Activated CD8-positive, alpha-beta memory T cell treated with anti-CD3 and anti-CD28 coated beads, Interleukin-2, amount 50 U/mL, for 1 hour (primary cell): Measurements from ENCODE around the gene NOL4L.

Experiments
- DNase-seq: peaks from one replicate; pipeline ENCODE4 v3.0.0-alpha.2; 2020; ENCODE audit errors: extremely low read depth

NOL4L gene

DNA sequence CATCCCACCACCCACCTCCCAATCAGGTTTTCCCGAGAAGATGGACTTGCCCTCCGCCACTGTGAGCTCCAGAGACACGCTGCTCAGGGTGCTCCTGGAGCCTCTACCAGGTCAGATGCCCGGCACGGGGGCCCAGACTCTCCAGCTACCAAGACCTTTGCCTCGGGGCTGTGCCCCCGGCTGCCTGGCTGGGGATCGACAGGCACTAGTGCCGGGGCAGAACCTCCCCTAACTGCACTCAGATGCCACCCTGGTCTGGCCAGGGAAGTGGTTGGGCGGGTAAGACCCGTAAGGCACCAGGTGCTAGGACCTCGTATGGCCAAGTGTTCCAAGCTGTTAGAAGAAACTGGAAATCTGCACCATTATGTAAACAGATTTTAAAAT, 126.3 kb downstream of the NOL4L start:
- DNase-seq = no peak

DNA sequence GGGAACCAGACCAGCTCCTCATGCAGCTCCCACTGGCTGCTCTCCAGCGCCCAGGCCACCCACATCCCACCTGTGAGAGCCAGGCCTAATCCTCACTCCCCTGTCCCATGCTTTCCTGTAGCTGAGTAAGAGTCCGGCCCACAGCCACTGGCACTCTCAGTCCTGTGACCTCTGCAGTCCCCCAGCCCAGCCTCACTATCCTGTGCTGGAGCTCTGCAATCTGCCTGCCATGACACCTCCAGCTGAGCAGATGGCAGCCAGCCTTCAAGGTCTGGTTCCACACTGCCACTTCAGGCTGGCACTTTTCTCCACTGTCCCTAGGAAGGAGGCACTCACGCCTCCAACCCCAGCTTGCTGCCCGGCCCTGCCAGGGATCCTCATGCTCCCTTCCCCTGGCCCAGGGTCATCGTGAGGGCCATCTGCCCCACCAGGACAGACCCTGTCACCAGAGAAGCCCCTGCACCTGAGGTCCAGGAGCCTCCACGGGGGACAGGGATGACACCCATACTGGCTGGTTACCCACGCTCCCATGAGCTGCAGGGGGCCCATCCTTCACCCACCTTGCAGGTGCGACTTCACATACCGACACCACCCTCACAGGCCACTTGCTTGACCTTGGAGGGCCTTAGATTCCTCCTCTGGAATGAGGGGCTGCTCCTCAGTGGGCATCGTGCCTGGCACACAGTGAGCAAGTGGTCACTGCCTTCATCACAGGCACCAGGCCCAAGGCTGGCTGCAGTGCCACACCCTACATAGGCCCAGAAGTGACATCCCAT, 126.9 kb downstream of the NOL4L start:
- DNase-seq = no peak

DNA sequence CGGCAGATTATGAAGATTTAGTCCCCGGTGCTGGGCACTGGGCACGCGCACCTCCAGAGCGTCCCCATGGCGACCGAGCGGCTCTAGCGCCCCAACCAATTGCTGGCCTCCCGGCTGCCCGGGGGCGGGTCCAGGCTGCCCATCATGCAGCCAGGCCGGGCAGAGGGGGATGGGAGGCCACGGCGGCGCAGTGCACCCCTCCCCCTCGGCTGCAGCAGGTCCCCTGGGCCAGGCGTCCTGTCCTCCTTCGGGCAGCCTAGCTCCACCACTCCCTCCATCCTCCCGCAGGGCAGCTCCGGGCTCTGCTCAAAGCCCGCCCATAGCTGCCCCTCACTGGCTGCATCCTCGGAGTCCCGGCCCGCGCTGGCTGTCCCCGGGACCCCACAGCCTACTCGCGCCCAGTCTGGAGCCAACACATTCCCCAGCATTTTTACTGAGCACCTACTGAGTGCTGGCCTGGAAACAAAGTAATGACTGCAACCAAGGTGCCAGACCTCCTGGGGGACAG, 127.6 kb downstream of the NOL4L start:
- DNase-seq = no peak

DNA sequence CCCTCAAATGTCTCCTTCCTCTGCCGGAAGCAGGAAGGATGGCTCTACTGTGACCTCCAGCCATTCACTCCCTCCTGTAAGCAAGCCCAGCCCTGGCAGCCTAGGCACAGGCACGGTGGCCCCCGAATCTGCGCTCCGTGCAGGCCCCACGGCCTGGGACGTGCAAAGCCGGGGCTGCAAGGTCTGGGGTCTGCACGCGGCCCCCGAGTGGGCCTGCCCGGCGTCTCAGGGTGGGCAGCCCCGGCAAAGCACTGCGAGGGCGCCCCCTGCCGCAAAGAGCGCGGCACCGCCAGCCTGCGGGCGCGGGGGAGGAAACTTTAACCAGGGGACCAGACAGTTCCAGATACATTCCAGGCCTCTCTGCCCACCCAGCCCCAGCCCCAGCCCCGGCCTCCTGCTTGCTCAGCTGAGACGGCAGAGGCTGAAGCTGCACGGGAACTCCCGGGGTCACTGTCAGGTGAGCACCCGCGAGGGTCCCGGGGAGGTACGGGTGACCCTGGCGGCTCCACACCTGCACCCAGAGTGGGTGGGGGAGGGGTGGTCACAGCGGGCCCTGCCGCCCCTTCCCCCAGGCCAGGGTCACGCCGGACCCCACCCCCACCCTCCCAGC, 128.2 kb downstream of the NOL4L start:
- no peak for DNase-seq

DNA sequence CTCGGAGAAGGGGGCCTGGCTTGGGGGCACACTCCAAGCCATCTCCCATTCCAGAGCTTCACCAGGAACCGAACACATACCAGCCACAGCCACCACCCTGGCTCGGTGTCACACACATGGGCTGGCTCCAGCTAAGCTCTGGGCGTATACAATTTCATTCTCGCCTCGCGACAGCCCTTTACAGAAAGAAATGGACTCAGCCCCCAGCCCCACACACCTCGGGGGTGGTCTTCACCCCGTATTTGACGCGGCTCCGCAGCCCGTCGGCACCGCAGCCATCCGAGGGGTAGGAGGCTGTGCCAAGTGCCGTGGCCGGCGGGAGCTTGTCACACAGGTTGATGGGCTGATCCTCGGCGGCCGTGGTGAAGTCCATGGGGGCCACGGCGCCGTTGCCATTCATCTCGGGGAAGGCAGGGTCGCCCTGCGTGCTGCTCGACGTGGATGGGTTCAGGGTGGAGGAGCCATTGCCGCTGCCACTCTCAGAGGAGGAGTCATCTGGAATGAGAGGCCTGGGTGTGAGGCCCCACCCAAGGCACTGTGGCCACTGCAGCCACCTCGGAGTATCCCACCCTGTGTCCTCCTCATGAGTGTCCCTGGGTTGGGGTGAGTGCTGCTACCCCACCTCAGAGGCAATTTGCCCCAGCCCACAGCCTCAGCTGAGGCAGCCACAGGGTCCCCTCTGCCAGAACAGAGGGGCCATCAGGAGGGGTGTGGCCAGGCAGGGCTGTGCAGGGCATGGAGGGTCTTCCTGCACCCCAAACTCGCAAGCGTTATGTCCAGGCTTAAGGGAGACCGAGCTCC, 129.0 kb downstream of the NOL4L start:
- no peak for DNase-seq

DNA sequence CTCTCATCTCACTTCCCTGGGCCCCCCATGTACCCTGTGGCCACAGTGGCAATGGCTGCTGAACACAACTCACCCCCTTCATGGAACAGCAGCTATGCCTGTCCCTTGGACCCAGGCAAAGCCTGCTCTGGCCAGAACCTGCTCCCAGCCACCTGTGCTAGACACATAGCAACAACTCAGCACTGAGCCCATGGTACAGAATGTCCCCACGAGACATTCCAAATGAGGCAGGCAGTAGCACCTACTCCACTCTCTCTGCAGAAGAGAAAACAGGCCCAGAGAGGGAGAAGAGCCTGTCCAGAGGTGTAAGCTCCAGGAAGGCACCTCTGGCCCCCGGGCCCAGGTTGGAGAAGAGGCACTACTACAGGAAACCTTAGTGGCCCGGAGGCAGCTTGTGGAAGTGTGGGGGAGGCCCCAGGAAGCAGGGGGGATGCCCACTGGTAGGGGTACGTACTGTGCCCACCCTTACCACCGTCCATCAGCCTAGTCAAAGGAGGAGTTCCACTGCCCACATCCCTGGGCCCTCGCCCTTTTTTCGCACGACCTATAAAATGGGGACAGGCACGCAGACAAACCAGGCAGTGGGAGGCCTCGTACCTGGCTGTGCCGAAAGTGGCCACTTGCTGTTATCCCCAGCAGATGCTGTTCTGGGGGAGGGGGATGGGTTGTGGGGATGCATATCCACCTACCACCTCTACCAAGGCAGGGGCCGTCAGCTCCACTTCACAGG, 129.8 kb downstream of the NOL4L start:
- DNase-seq = no peak

DNA sequence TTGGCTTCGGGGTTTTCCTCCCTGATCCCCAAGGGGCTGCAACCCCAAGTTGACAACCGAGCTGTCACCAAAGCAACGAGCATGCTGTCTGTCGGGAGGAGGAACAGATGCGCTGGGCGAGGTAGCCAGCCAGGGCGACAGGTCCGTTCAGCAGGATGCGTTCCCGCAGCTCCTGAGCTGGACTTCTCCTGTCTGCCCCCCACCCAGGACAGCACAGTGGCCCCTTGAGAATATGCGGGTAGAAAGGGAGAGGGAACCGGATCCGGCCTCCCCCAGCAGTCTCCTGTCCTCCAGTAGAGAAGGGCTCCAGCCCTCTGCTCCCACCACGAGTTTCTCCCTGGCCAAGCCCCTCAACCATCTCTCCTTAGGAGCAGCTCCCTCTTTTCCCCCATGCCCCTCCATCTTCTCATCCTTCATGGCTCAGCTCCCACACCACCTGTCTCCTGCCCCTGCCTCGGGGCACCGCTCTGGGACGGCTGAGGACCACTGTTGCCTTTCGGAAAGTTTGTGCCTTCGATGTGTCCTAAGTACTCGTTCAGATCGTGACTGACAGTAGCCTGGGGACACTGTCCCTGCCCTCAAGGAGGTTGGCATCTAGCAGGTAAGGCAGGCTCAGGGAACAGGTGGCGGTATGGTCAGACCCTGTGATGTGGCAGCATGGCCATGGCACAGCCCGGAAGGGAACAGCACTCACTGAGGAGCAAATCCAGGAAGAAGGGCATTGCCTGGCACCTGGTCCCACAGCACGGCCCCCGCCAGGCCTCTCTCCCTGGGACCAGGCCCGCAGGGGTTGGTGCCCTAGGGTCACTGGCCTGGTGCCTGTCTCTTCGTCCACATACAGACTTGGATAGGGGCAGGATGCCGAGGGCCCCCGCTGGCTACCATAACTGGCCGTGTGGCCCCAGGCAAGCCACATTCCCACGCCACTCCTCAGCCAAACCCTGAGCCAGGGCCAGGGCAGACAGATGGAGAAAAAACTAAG, 130.7 kb downstream of the NOL4L start:
- DNase-seq = no peak

DNA sequence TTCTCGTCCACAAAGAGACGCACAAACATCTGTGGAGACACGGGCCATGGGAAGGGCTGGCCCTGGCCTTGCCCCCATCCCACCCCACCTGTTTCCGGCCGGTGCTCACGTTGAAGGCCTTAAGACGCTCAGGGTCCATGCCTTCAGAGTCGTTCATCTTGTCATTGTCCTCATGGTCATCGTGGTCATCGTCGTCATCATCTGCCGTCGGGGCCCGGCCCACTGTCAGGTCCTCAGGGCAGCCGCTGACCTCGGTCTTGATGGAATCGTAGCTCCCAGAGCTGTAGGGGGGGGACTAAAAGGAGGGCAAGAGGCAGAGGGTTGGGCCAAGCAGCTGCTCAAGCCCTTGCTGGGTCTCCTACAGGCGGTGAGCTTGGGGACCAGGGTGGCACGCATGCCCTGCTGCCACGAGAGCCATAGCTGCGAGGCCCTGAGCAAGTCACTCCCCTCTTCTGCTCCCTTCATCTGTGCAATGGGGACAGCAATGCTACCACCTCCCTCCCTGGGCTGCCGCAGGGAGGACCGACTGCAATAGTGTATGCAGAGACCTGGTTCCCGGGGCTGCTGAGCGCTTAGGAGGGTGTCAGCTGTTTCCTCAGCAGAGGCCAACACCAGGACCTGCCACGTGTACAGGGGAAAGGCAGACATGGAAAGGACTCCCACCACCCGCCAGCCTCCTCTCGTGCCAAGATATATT, 131.5 kb downstream of the NOL4L start:
- DNase-seq = no peak

DNA sequence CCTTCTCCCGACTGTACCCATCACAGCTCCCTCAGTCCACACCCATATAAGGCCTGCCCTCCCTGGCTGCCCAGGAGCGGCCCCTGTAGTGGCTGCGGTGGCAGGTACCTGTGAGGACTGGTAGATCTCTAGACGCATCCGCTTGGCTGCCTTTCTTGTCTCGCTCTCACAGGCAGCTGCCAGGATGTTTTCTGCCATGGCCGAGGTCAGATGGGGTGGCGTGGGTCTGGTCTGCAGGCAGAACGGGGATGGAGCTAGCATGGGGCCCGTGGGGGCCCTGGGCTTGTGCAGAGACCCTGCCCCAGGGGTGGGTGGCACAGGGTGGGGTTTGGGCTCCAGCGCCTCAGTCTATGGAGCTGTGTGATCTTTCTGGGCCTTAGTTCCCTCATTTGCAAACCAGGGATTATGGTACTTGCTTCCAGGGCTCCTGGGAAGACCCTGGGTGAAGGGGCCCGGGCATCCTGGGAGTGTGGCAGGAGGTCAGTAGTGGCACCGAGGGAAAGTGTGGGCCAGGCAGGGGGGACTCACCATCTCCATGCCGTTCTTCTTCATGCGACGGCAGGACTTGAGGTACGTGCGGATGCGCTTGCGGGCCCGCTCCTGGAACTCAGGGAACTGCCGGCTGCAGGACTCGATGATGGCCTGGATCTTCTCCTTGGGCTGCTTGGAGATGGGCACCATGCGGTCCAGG, 132.2 kb downstream of the NOL4L start:
- DNase-seq = no peak

DNA sequence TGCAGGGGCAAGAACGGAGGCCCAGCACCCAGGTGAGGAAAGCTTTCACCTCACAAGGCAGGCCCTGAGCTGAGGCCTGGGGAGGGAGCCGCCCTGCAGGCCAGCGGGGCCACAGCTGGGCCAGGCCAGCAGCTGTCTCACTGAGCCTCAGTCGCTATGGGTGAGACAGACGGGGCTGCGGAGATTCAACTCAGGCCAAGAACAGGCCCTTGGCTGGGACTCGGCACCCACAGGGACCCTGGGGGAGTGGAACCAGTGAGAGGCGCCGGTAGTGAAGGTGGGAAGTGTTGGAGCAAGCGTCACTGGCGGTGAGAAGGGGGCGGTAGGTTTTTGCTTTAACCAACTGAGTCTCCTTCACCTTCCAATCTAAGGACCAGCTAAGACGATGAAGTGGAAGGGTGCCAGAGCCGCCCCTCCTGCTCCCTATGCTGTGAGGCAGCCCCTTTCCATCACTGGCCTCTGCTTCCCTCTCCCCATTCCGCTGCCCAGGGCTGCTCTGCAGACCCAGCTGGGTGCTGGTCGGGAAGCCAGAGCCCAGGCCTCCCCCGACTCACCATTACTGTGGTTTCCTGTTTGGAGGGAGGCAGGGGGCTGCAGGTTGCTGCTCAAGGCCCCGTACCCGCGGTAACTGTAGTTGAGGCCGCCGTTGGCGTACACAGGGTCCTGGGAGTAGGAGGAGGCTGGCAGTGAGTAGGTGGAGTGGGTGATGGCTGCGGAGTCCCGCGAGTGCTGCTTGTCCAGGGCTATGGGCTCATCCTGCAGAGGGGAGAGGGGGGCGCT, 133.3 kb downstream of the NOL4L start:
- DNase-seq = no peak

DNA sequence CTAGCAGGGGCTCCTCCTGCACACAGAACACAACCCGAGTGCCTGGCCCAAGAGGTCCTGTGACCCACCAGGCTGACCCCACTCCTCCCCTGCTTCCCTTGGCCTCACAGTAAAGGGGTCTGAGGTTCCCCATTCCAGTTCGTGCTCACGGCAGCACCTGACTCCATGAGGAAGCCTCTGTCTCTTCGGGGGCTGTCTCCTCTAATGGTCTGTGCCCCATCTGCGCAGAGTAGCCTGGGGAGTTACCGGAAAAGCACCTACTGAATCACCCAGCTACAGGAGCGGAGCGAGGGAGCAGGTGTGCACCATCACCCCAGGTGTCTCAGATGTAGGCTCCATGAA, 133.8 kb downstream of the NOL4L start:
- no peak for DNase-seq

DNA sequence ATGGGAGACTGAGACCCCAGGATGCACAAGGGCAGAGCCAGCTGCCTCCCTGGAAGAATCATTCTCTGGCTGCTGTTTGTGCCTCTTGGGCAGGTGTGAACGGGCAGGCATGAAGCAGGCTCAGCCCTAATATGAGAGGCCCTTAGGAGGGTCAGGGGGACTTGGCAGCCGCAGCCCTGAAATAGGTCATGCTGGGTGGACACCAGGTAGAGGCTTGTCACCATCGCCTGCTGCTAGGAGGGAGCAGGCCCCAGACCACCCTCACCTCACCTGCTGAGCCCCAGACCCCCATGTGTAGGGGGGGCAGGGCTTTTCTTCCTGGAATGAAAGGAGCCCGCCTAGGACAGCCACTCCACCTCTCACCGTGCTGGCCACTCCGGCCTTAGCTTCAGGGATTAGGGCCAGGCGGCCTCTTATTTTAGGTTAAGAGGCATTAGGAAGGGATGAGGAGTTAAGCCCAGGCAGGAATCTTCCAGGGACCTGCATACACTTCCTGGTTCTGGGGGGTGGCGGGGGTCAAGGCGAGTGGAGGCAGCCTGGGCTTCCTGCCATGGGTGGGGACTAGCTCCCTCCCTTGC, 134.6 kb downstream of the NOL4L start:
- DNase-seq = no peak

DNA sequence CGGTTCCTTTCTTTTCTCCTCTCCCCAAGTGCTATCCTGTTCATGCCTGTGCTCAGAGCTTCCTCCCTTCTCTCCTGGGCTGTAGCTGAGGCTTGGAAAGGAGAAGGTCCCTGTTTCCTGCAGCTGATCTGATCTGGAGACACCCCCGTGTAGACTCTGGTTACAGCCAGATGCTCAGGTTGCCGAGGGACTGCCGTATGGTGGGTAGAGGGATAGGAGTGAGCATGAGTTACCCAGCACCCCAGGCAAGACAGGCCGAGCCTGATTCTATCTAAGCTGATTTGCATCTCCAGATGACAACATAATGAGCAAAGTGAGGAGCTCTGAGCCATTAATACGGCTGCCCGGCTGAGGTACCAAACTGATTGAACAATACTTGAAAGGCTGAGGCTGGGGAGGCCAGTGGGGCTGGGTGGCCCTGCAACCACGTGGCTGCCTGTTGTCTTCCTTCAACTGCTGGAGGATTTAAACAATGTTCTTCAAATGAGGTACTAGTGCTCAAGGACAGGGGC, 135.2 kb downstream of the NOL4L start:
- DNase-seq = no peak

DNA sequence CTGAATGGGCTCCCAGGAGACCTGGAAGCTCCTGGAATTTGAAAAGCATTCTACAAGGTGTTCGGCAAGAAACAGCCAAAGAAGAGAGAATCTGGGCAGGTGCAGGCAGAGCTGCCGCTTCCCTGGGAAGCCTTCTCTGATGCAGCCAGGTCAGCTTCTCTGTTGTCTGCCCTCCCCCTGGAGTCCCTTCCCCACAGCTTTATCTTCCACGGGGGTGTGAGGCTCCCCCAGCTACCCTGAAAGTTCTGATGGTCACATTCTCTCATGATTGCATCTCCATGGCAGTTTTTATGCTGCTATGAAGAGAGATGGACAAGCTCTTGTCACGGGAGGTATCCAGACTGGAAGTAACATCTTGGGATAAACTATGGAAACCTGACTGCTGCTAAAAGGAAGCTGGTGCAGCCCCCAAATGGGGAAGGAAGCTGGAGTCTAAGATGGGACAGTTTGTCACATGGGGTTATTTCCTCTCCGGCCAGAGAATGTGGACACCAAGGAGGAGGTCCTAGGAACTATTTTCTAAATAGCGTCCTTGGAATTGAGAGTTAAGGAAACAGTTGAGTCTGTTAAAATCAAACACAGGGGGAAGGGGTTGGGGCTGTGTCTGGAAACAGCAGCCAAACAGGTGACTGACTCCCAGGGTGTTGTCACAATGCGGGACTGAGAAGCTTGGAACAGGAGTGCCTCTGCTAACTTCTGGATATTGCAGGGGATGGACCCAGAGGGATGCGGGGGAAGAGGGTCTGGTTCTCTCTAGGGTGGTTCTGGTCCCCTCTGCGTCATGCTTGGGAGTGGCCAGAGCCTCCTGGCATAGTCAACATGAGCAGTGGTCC, 135.9 kb downstream of the NOL4L start:
- DNase-seq = no peak

DNA sequence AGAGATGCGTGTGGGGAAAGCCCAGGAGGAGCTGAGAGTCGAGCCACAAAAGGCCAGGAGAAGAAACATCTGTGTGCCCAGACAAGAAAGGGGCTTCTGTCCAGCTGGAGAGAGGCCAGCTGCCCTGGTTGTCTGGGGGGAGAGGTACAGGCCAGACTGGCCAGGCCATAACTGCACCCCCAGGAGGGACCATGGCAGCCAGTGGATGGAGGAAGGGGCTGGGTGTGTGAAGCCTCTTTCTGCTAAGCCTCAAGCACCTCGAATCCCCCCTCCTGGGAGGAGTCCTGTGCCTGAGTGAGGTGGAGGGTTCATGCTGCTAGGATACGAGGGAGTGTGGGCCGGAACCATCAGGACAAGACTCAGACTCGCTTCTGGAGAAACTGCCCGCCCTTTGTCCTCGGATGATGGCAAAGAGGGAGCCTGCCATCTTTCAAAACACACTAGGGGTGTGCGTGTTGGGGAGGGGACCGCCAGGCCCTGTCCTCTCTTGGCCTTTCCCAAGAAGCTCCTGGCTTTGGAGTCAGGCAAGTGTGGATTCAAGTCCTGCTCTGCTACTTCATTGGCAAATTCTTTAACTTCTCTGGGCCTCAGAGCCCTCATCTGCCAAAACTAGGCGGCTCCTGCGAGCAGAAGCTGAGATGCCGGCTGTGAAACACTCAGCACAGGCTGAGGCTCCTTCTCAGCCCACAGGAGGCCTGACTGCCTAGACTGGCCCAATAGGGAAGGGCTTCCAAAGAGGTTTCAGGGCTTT, 136.7 kb downstream of the NOL4L start:
- no peak for DNase-seq

DNA sequence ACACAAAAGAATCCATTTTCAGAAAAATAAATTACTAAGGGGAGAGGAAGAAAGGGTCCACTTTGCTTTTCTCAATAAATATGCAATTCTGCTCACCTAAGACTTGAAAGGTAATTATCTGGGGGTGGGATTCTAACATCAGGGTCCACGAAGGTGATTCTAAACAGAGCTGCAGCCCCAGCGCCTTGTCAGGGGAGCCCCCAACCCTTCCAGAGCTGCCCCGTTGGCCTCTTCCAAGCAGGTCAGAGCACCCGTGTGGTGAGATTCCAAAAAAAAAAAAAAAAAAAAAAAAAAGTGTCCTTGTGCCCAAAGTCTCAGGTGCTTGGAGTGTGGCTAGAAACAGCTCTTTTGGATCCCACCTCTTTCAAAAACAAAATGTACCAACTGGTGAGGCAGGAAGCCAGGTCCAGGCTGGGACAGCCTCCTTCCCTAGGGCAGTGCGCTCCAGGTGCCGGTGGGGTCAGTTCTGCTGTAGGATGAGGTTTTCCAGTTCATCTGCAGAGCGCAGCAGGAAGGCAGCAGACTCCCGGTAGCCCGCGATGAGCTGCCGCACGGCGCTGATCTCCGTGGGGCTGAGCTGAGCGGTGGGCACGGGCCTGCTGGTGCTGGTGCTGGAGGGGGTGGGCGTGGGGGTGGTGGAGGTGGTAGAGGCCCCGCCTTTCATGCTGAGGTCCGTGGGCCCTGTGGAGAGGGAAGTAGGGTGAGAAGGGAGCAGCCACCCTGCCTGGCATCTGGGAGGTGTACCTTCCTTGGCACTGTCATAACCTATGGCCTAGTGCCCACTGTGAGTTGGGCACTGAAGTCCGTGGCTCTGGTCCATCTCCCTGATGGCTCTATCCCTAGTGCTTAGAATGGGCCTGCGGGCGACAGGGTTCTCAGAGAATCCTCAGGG, 137.8 kb downstream of the NOL4L start:
- DNase-seq = no peak
